Liver (tissue), 9 donors: ENCODE data around the gene SGO2. TPM values are rescaled to one million over a fixed set of nuclear protein-coding genes. Genes with fewer than 3 reads are reported as not detected.

ENCODE experiments used
- DNase-seq: peaks from one replicate; pipeline ENCODE4 v3.0.0-alpha.2; 2017; ENCODE audit warnings: low spot score
- H3K27ac ChIP-seq, 2 donors: one replicate each; pipeline ENCODE4 v1.7.0; 2013; ENCODE audit warnings: inconsistent platforms in 2 of 2, low read length in 2 of 2, control low read depth in 1 of 2, low read depth in 1 of 2, mild to moderate bottlenecking in 1 of 2
- H3K27me3 ChIP-seq, 4 donors: one replicate each; pipeline versions ENCODE4 v1.6.1 to v1.7.0; 2013; ENCODE audit warnings: low read length in 3 of 4, inconsistent platforms in 1 of 4, mild to moderate bottlenecking in 1 of 4, moderate library complexity in 1 of 4; ENCODE audit not compliant: control insufficient read depth in 4 of 4, insufficient read depth in 4 of 4
- H3K36me3 ChIP-seq, 4 donors: one replicate each; pipeline versions ENCODE4 v1.6.1 to v1.7.0; 2013; ENCODE audit warnings: low read length in 3 of 4, mild to moderate bottlenecking in 3 of 4, low read depth in 1 of 4, moderate library complexity in 1 of 4; ENCODE audit not compliant: control insufficient read depth in 4 of 4, insufficient read depth in 3 of 4
- H3K4me1 ChIP-seq, 4 donors: one replicate each; pipeline versions ENCODE4 v1.6.1 to v1.7.0; 2013; ENCODE audit warnings: low read length in 3 of 4, mild to moderate bottlenecking in 3 of 4, moderate library complexity in 1 of 4; ENCODE audit not compliant: control insufficient read depth in 4 of 4, insufficient read depth in 4 of 4
- H3K4me3 ChIP-seq, 3 donors: one replicate each; pipeline versions ENCODE4 v1.6.1 to v1.7.0; 2013; ENCODE audit warnings: low read length in 3 of 3, control low read depth in 1 of 3, low read depth in 1 of 3, mild to moderate bottlenecking in 1 of 3
- H3K9ac ChIP-seq, 2 donors: one replicate each; pipeline ENCODE4 v1.7.0; 2013; ENCODE audit warnings: low read length in 2 of 2, mild to moderate bottlenecking in 2 of 2, moderate library complexity in 2 of 2, control low read depth in 1 of 2, low read depth in 1 of 2
- H3K9me3 ChIP-seq, 4 donors: one replicate each; pipeline versions ENCODE4 v1.6.1 to v1.7.0; 2013; ENCODE audit warnings: low read length in 3 of 4; ENCODE audit not compliant: control insufficient read depth in 4 of 4
- EGR1 ChIP-seq, 2 donors: IDR thresholded peaks; 2 replicates each; pipeline ENCODE4 v1.6.1; 2016 to 2018; ENCODE audit warnings: antibody characterized with exemption in 2 of 2, low read depth in 2 of 2
- FOXA1 ChIP-seq: IDR thresholded peaks from 2 replicates; pipeline ENCODE4 v1.6.1; 2016; ENCODE audit warnings: antibody characterized with exemption
- FOXA2 ChIP-seq: IDR thresholded peaks from 2 replicates; pipeline ENCODE4 v1.6.1; 2016; ENCODE audit warnings: antibody characterized with exemption
- HNF4A ChIP-seq, 2 donors: conservative IDR thresholded peaks; 2 replicates each; pipeline ENCODE4 v1.6.1; 2016; ENCODE audit warnings: antibody characterized with exemption in 2 of 2, mild to moderate bottlenecking in 2 of 2
- HNF4G ChIP-seq: IDR thresholded peaks from 2 replicates; pipeline ENCODE4 v1.6.1; 2016; ENCODE audit warnings: antibody characterized with exemption
- JUND ChIP-seq, 2 donors: IDR thresholded peaks; 2 replicates each; pipeline ENCODE4 v1.6.1; 2016; ENCODE audit warnings: antibody characterized with exemption in 2 of 2
- MAX ChIP-seq: IDR thresholded peaks from 2 replicates; pipeline ENCODE4 v1.6.1; 2016; ENCODE audit warnings: antibody characterized with exemption
- NR2F2 ChIP-seq: IDR thresholded peaks from 2 replicates; pipeline ENCODE4 v1.6.1; 2016; ENCODE audit warnings: antibody characterized with exemption
- RXRA ChIP-seq, 2 donors: IDR thresholded peaks; 2 replicates each; pipeline ENCODE4 v1.6.1; 2017 to 2018; ENCODE audit warnings: antibody characterized with exemption in 2 of 2, mild to moderate bottlenecking in 1 of 2
- SP1 ChIP-seq: IDR thresholded peaks from 2 replicates; pipeline ENCODE4 v1.6.1; 2018; ENCODE audit warnings: antibody characterized with exemption, mild to moderate bottlenecking
- TAF1 ChIP-seq: conservative IDR thresholded peaks from 2 replicates; pipeline ENCODE4 v1.6.1; 2016; ENCODE audit warnings: antibody characterized with exemption, mild to moderate bottlenecking
- YY1 ChIP-seq: IDR thresholded peaks from 2 replicates; pipeline ENCODE4 v1.6.1; 2016; ENCODE audit warnings: antibody characterized with exemption, mild to moderate bottlenecking
- ZBTB33 ChIP-seq: IDR thresholded peaks from 2 replicates; pipeline ENCODE4 v1.6.1; 2016; ENCODE audit warnings: antibody characterized with exemption
- WGBS: extraction: QIAGEN DNeasy Blood & Tissue Kit; methylation state at CpG from one replicate; pipeline ENCODE4 v1.1.7; 2013; 5-methylcytosine and 5-hydroxymethylcytosine counted together
- polyA plus RNA-seq, 2 donors: library from polyadenylated mRNA; stranded (reverse) in 1 of 2; unstranded in 1 of 2; fragments of 200-250 nt in 1 of 2; fragments of >200 nt in 1 of 2; fragmentation: Nextera tagmentation in 1 of 2; extraction: Ambion mirVana in 1 of 2; gene quantifications; one replicate each; pipeline versions ENCODE4 v1.2.1 to v1.2.3, GENCODE V29; 2013 to 2015
- total RNA-seq, 2 donors: library from RNA; depleted of rRNA; stranded (reverse); fragments of >200 nt; gene quantifications; one replicate each; pipeline ENCODE4 v1.2.3, GENCODE V29; 2014
- TF ChIP-seq, protein P1 (sequence below): fragments of 150-350 bp; IDR thresholded peaks from 2 replicates; pipeline ENCODE4 v1.5.1; 2017; ENCODE audit warnings: improper control_type of control experiment, low read depth, low read length; ENCODE audit not compliant: missing input control
- TF ChIP-seq, protein P2 (sequence below): IDR thresholded peaks from 2 replicates; pipeline ENCODE4 v1.6.1; 2016; ENCODE audit warnings: antibody characterized with exemption, mild to moderate bottlenecking
- TF ChIP-seq, protein P3 (sequence below): IDR thresholded peaks from 2 replicates; pipeline ENCODE4 v1.6.1; 2016; ENCODE audit warnings: antibody characterized with exemption
- donor health status: healthy.
- donor health status: healthy.
- donor health status: healthy.
- donor health status: healthy.
- donor health status: healthy.

SGO2 gene
- total and polyA plus RNA-seq, 4 donors = 0.58 to 14.9 (median 0.77) TPM

DNA sequence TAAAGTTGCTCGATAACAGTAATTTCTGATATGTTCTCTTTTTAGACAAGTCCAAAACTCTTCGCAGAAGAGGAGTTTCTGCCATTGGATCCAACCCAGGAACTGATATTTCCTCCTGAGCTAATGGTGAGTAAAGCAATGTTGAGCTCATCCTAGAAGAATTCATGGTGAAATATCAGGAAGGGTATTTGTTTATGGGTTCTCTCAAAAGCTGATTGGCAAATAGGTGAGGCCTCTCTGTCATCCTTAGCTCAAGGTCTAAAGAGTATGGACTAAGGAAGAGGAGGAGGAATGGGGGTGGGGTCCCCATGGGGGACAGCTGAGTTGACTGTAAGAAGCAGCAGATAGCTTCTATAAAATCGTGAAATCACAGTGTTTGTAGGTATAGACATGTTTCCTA, 78.0 kb downstream of the SGO2 start:
- 85% methylated on average over 3 of the region's 3 CpGs for WGBS

GRCh38 chr2:200604571-200605255, 78.7 kb downstream of the SGO2 start:
- Histone ChIP-seq H3K9ac (no peak overlapping the region), H3K4me3 (no peak overlapping the region), H3K9me3 (no peaks in the 10 kb centered on the region), H3K36me3 (peaks cover 7 to 83% (median 63%) of the 10 kb centered on the region in 4 donors), H3K27ac (no peak overlapping the region), H3K4me1 (peaks cover 0 to 4% (median 0%) of the 10 kb centered on the region in 4 donors), H3K27me3 (no peaks in the 10 kb centered on the region)
- no peak for DNase-seq
- 85% methylated on average over 5 of the region's 5 CpGs for WGBS
- no peak for TF ChIP-seq NR2F2
- TF ChIP-seq, protein P1, sequence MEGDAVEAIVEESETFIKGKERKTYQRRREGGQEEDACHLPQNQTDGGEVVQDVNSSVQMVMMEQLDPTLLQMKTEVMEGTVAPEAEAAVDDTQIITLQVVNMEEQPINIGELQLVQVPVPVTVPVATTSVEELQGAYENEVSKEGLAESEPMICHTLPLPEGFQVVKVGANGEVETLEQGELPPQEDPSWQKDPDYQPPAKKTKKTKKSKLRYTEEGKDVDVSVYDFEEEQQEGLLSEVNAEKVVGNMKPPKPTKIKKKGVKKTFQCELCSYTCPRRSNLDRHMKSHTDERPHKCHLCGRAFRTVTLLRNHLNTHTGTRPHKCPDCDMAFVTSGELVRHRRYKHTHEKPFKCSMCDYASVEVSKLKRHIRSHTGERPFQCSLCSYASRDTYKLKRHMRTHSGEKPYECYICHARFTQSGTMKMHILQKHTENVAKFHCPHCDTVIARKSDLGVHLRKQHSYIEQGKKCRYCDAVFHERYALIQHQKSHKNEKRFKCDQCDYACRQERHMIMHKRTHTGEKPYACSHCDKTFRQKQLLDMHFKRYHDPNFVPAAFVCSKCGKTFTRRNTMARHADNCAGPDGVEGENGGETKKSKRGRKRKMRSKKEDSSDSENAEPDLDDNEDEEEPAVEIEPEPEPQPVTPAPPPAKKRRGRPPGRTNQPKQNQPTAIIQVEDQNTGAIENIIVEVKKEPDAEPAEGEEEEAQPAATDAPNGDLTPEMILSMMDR = no peak
- TF ChIP-seq EGR1 (IDR thresholded peaks at IDR 0.05; ENCODE audit: low read depth in 2 of 2) = no peak
- no peak for TF ChIP-seq FOXA1
- TF ChIP-seq HNF4A (conservative IDR thresholded peaks at IDR 0.05) = no peak
- TF ChIP-seq TAF1 = no peak
- TF ChIP-seq FOXA2 = no peak
- no peak for TF ChIP-seq YY1
- TF ChIP-seq, protein P2, sequence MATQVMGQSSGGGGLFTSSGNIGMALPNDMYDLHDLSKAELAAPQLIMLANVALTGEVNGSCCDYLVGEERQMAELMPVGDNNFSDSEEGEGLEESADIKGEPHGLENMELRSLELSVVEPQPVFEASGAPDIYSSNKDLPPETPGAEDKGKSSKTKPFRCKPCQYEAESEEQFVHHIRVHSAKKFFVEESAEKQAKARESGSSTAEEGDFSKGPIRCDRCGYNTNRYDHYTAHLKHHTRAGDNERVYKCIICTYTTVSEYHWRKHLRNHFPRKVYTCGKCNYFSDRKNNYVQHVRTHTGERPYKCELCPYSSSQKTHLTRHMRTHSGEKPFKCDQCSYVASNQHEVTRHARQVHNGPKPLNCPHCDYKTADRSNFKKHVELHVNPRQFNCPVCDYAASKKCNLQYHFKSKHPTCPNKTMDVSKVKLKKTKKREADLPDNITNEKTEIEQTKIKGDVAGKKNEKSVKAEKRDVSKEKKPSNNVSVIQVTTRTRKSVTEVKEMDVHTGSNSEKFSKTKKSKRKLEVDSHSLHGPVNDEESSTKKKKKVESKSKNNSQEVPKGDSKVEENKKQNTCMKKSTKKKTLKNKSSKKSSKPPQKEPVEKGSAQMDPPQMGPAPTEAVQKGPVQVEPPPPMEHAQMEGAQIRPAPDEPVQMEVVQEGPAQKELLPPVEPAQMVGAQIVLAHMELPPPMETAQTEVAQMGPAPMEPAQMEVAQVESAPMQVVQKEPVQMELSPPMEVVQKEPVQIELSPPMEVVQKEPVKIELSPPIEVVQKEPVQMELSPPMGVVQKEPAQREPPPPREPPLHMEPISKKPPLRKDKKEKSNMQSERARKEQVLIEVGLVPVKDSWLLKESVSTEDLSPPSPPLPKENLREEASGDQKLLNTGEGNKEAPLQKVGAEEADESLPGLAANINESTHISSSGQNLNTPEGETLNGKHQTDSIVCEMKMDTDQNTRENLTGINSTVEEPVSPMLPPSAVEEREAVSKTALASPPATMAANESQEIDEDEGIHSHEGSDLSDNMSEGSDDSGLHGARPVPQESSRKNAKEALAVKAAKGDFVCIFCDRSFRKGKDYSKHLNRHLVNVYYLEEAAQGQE = no peak

More for the DNA sequence above, 78.0 kb downstream of the SGO2 start:
- Histone ChIP-seq H3K27ac (no peak overlapping the region), H3K36me3 (peaks cover 9 to 80% (median 62%) of the 10 kb centered on the region in 4 donors), H3K4me3 (no peak overlapping the region), H3K9ac (no peak overlapping the region), H3K27me3 (no peaks in the 10 kb centered on the region), H3K9me3 (no peaks in the 10 kb centered on the region), H3K4me1 (peaks cover 0 to 4% (median 0%) of the 10 kb centered on the region in 4 donors)
- no peak for DNase-seq
- no peak for TF ChIP-seq TAF1
- no peak for TF ChIP-seq SP1
- TF ChIP-seq NR2F2 = no peak
- TF ChIP-seq RXRA (IDR thresholded peaks at IDR 0.05) = no peak
- no peak for TF ChIP-seq ZBTB33
- no peak for TF ChIP-seq JUND (IDR thresholded peaks at IDR 0.05)
- TF ChIP-seq, protein P3, sequence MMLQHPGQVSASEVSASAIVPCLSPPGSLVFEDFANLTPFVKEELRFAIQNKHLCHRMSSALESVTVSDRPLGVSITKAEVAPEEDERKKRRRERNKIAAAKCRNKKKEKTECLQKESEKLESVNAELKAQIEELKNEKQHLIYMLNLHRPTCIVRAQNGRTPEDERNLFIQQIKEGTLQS = no peak
- no peak for TF ChIP-seq MAX
- no peak for TF ChIP-seq HNF4G
- no peak for TF ChIP-seq YY1
- no peak for TF ChIP-seq EGR1 (IDR thresholded peaks at IDR 0.05; ENCODE audit: low read depth in 2 of 2)
- TF ChIP-seq, protein P1 = no peak
- TF ChIP-seq HNF4A (conservative IDR thresholded peaks at IDR 0.05) = no peak
